Liver (tissue), 9 donors: ENCODE measurements around the gene NEK6. TPM values are rescaled to one million over a fixed set of nuclear protein-coding genes. Genes with fewer than 3 reads are reported as not detected.

Experiments used
- DNase-seq: peaks from one replicate; pipeline ENCODE4 v3.0.0-alpha.2; 2017; ENCODE audit warnings: low spot score
- H3K27ac ChIP-seq, 2 donors: one replicate each; pipeline ENCODE4 v1.7.0; 2013; ENCODE audit warnings: inconsistent platforms in 2 of 2, low read length in 2 of 2, control low read depth in 1 of 2, low read depth in 1 of 2, mild to moderate bottlenecking in 1 of 2
- H3K27me3 ChIP-seq, 4 donors: one replicate each; pipeline versions ENCODE4 v1.6.1 to v1.7.0; 2013; ENCODE audit warnings: low read length in 3 of 4, inconsistent platforms in 1 of 4, mild to moderate bottlenecking in 1 of 4, moderate library complexity in 1 of 4; ENCODE audit not compliant: control insufficient read depth in 4 of 4, insufficient read depth in 4 of 4
- H3K36me3 ChIP-seq, 4 donors: one replicate each; pipeline versions ENCODE4 v1.6.1 to v1.7.0; 2013; ENCODE audit warnings: low read length in 3 of 4, mild to moderate bottlenecking in 3 of 4, low read depth in 1 of 4, moderate library complexity in 1 of 4; ENCODE audit not compliant: control insufficient read depth in 4 of 4, insufficient read depth in 3 of 4
- H3K4me1 ChIP-seq, 4 donors: one replicate each; pipeline versions ENCODE4 v1.6.1 to v1.7.0; 2013; ENCODE audit warnings: low read length in 3 of 4, mild to moderate bottlenecking in 3 of 4, moderate library complexity in 1 of 4; ENCODE audit not compliant: control insufficient read depth in 4 of 4, insufficient read depth in 4 of 4
- H3K4me3 ChIP-seq, 3 donors: one replicate each; pipeline versions ENCODE4 v1.6.1 to v1.7.0; 2013; ENCODE audit warnings: low read length in 3 of 3, control low read depth in 1 of 3, low read depth in 1 of 3, mild to moderate bottlenecking in 1 of 3
- H3K9ac ChIP-seq, 2 donors: one replicate each; pipeline ENCODE4 v1.7.0; 2013; ENCODE audit warnings: low read length in 2 of 2, mild to moderate bottlenecking in 2 of 2, moderate library complexity in 2 of 2, control low read depth in 1 of 2, low read depth in 1 of 2
- H3K9me3 ChIP-seq, 4 donors: one replicate each; pipeline versions ENCODE4 v1.6.1 to v1.7.0; 2013; ENCODE audit warnings: low read length in 3 of 4; ENCODE audit not compliant: control insufficient read depth in 4 of 4
- ATF3 ChIP-seq: IDR thresholded peaks from 2 replicates; pipeline ENCODE4 v1.6.1; 2016; ENCODE audit warnings: antibody characterized with exemption
- CTCF ChIP-seq: fragments of 150-350 bp; IDR thresholded peaks from 2 replicates; pipeline ENCODE4 v1.5.1; 2017; ENCODE audit warnings: improper control_type of control experiment, low read depth, low read length; ENCODE audit not compliant: missing input control
- EGR1 ChIP-seq, 2 donors: IDR thresholded peaks; 2 replicates each; pipeline ENCODE4 v1.6.1; 2016 to 2018; ENCODE audit warnings: antibody characterized with exemption in 2 of 2, low read depth in 2 of 2
- FOXA1 ChIP-seq: IDR thresholded peaks from 2 replicates; pipeline ENCODE4 v1.6.1; 2016; ENCODE audit warnings: antibody characterized with exemption
- FOXA2 ChIP-seq: IDR thresholded peaks from 2 replicates; pipeline ENCODE4 v1.6.1; 2016; ENCODE audit warnings: antibody characterized with exemption
- GABPA ChIP-seq, 2 donors: IDR thresholded peaks in 1 of 2; conservative IDR thresholded peaks in 1 of 2; 2 replicates each; pipeline ENCODE4 v1.6.1; 2016; ENCODE audit warnings: antibody characterized with exemption in 2 of 2, mild to moderate bottlenecking in 1 of 2, moderate library complexity in 1 of 2
- HNF4A ChIP-seq, 2 donors: conservative IDR thresholded peaks; 2 replicates each; pipeline ENCODE4 v1.6.1; 2016; ENCODE audit warnings: antibody characterized with exemption in 2 of 2, mild to moderate bottlenecking in 2 of 2
- HNF4G ChIP-seq: IDR thresholded peaks from 2 replicates; pipeline ENCODE4 v1.6.1; 2016; ENCODE audit warnings: antibody characterized with exemption
- JUND ChIP-seq, 2 donors: IDR thresholded peaks; 2 replicates each; pipeline ENCODE4 v1.6.1; 2016; ENCODE audit warnings: antibody characterized with exemption in 2 of 2
- NR2F2 ChIP-seq: IDR thresholded peaks from 2 replicates; pipeline ENCODE4 v1.6.1; 2016; ENCODE audit warnings: antibody characterized with exemption
- RAD21 ChIP-seq, 2 donors: IDR thresholded peaks; 2 replicates each; pipeline ENCODE4 v1.6.1; 2016; ENCODE audit warnings: antibody characterized with exemption in 2 of 2, mild to moderate bottlenecking in 2 of 2
- REST ChIP-seq: IDR thresholded peaks from 2 replicates; pipeline ENCODE4 v1.6.1; 2016; ENCODE audit warnings: antibody characterized with exemption, mild to moderate bottlenecking
- RXRA ChIP-seq, 2 donors: IDR thresholded peaks; 2 replicates each; pipeline ENCODE4 v1.6.1; 2017 to 2018; ENCODE audit warnings: antibody characterized with exemption in 2 of 2, mild to moderate bottlenecking in 1 of 2
- SP1 ChIP-seq: IDR thresholded peaks from 2 replicates; pipeline ENCODE4 v1.6.1; 2018; ENCODE audit warnings: antibody characterized with exemption, mild to moderate bottlenecking
- TAF1 ChIP-seq: conservative IDR thresholded peaks from 2 replicates; pipeline ENCODE4 v1.6.1; 2016; ENCODE audit warnings: antibody characterized with exemption, mild to moderate bottlenecking
- YY1 ChIP-seq: IDR thresholded peaks from 2 replicates; pipeline ENCODE4 v1.6.1; 2016; ENCODE audit warnings: antibody characterized with exemption, mild to moderate bottlenecking
- WGBS: extraction: QIAGEN DNeasy Blood & Tissue Kit; methylation state at CpG from one replicate; pipeline ENCODE4 v1.1.7; 2013; 5-methylcytosine and 5-hydroxymethylcytosine counted together
- polyA plus RNA-seq, 2 donors: library from polyadenylated mRNA; stranded (reverse) in 1 of 2; unstranded in 1 of 2; fragments of 200-250 nt in 1 of 2; fragments of >200 nt in 1 of 2; fragmentation: Nextera tagmentation in 1 of 2; extraction: Ambion mirVana in 1 of 2; gene quantifications; one replicate each; pipeline versions ENCODE4 v1.2.1 to v1.2.3, GENCODE V29; 2013 to 2015
- total RNA-seq, 2 donors: library from RNA; depleted of rRNA; stranded (reverse); fragments of >200 nt; gene quantifications; one replicate each; pipeline ENCODE4 v1.2.3, GENCODE V29; 2014
- TF ChIP-seq, protein P1 (sequence below): IDR thresholded peaks from 2 replicates; pipeline ENCODE4 v1.6.1; 2016; ENCODE audit warnings: antibody characterized with exemption
- TF ChIP-seq, protein P2 (sequence below): IDR thresholded peaks from 2 replicates; pipeline ENCODE4 v1.6.1; 2016; ENCODE audit warnings: antibody characterized with exemption
- donor health status: healthy.
- donor health status: healthy.
- donor health status: healthy.
- donor health status: healthy.
- donor health status: healthy.

The NEK6 gene
- total and polyA plus RNA-seq, 4 donors = 32.5 to 49.7 (median 42.5) TPM

DNA sequence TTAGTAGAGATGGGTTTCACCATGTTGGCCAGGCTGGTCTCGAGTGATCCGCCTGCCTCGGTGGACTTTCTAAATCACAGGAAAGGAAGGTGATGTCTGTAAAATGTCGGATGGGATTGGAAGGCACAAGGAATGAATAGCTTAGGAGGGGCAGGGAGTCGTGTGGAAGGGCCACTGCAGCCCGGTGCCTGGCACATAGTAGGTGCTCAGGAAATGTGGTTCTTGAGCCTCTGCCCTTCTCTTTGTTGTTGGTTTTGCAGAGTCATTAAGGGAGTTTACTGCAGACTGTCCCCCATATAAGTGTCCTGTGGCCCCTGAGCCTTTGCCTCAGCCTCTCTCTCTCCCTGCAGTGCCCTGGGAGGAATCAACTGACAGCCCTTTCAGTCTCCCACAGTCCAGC lies 11.8 kb downstream of the NEK6 start:
- Histone ChIP-seq H3K9me3 (no peaks in the 10 kb centered on the region), H3K36me3 (no peaks in the 10 kb centered on the region), H3K9ac (no peak overlapping the region), H3K4me3 (no peak overlapping the region), H3K4me1 (peaks cover 24 to 72% (median 51%) of the 10 kb centered on the region in 4 donors), H3K27me3 (no peaks in the 10 kb centered on the region), H3K27ac (peak overlapping the region; percentile 83 to 87)
- TF ChIP-seq NR2F2 (no peak), RXRA (IDR thresholded peaks at IDR 0.05) (no peak), FOXA1 (no peak), SP1 (no peak), REST (no peak), FOXA2 (no peak), HNF4A (conservative IDR thresholded peaks at IDR 0.05) (no peak), JUND (IDR thresholded peaks at IDR 0.05) (no peak), HNF4G (no peak), TAF1 (no peak), ATF3 (no peak), CTCF (no peak), YY1 (no peak), RAD21 (IDR thresholded peaks at IDR 0.05) (no peak), EGR1 (IDR thresholded peaks at IDR 0.05; ENCODE audit: low read depth in 2 of 2) (no peak), GABPA (IDR thresholded peaks at IDR 0.05 in 1 of 2, conservative IDR thresholded peaks at IDR 0.05 in 1 of 2) (no peak)
- TF ChIP-seq, protein P1, sequence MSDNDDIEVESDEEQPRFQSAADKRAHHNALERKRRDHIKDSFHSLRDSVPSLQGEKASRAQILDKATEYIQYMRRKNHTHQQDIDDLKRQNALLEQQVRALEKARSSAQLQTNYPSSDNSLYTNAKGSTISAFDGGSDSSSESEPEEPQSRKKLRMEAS = no peak
- TF ChIP-seq, protein P2, sequence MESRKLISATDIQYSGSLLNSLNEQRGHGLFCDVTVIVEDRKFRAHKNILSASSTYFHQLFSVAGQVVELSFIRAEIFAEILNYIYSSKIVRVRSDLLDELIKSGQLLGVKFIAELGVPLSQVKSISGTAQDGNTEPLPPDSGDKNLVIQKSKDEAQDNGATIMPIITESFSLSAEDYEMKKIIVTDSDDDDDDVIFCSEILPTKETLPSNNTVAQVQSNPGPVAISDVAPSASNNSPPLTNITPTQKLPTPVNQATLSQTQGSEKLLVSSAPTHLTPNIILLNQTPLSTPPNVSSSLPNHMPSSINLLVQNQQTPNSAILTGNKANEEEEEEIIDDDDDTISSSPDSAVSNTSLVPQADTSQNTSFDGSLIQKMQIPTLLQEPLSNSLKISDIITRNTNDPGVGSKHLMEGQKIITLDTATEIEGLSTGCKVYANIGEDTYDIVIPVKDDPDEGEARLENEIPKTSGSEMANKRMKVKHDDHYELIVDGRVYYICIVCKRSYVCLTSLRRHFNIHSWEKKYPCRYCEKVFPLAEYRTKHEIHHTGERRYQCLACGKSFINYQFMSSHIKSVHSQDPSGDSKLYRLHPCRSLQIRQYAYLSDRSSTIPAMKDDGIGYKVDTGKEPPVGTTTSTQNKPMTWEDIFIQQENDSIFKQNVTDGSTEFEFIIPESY = no peak
- DNase-seq = no peak
- 92% methylated on average over 6 of the region's 6 CpGs for WGBS
